ENCODE measurements around the gene DYNLT3.
A peak's percentile ranks its signal among the peaks of the same experiment; 100 is the strongest.

DYNLT3 gene

DNA sequence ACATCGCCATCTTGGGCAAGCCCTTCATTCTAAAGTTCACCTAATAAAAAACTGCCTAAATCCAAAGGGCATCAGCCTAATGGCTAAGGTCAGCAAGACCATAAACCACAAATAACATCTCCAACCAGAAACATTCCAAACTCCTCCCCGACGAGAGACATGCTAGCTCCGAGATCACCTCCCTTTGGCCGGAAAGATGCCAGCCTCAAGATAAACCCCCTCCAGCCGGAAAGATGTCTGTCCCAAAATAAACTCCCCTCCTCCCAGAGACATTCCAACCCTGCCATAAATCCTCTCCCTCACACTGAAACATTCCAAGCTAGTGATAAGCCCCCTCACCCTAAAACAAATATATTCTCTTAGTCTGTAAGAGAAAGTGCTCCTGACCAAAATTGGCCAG lies 13.3 kb upstream of the DYNLT3 start:
- Histone ChIP-seq H3K4me1 (ENCODE audit: control insufficient read depth, insufficient read depth, low read depth, low read length) (no peaks in the 10 kb centered on the region), H3K79me1 (replicated peaks; ENCODE audit: low read length, poor library complexity, severe bottlenecking) (no peaks in the 10 kb centered on the region), H3K23ac (ENCODE audit: low read length in 2 of 2) (no peak overlapping the region), H3K4ac (ENCODE audit: low read depth in 1 of 2, low read length in 2 of 2) (no peak overlapping the region), H3K14ac (ENCODE audit: low read length in 2 of 2) (no peak overlapping the region), H2AFZ (ENCODE audit: low read depth, low read length) (no peak overlapping the region), H2AK5ac (ENCODE audit: low read length, severe bottlenecking) (no peak overlapping the region), H3K27ac (ENCODE audit: low read length, poor library complexity, severe bottlenecking) (no peak overlapping the region), H3K18ac (ENCODE audit: low read depth in 1 of 2, low read length in 2 of 2) (no peak overlapping the region), H4K8ac (ENCODE audit: low read length) (no peak overlapping the region), H2BK5ac (ENCODE audit: low read depth, low read length, poor library complexity, severe bottlenecking) (no peak overlapping the region), H3K36me3 (ENCODE audit: control insufficient read depth in 1 of 2, insufficient read depth in 2 of 2, low read depth in 1 of 2, low read length in 2 of 2) (no peaks in the 10 kb centered on the region), H2BK120ac (ENCODE audit: low read depth, low read length) (no peak overlapping the region), H3K9ac (ENCODE audit: low read length) (no peak overlapping the region), H4K91ac (ENCODE audit: low read length) (no peak overlapping the region), H2BK15ac (ENCODE audit: low read depth, poor library complexity, severe bottlenecking) (no peak overlapping the region), H3K4me3 (ENCODE audit: insufficient read depth in 1 of 2, low read depth in 1 of 2, low read length in 2 of 2) (no peak overlapping the region), H3K27me3 (ENCODE audit: control insufficient read depth in 1 of 2, insufficient read depth in 1 of 2, low read length in 2 of 2) (peaks cover 0 to 10% of the 10 kb centered on the region in 2 experiments), H3K9me3 (ENCODE audit: control insufficient read depth, low read length) (no peaks in the 10 kb centered on the region), H2BK12ac (ENCODE audit: low read length in 2 of 2) (no peak overlapping the region), H3K4me2 (ENCODE audit: low read length, poor library complexity, severe bottlenecking) (no peak overlapping the region)
- WGBS: 6% methylated on average over 6 of the region's 6 CpGs
- no peak for DNase-seq

DNA sequence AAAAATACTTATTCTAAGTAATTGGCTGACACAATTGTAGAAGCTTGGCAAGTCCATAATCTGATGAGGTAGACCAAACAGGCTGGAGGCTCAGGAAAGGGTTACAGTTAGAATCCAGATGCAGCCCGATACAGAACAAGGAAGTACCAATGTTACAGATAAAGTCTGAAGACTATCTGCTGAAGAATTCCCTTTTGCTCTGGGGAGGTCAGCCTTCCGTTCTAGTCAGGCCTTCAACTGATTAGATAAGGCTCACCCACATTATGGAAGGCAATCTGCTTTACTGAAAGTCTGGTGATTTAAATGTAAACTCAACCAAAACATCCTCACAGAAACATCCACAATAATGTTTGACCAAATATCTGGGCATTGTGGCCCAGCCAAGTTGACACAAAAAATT lies 7.4 kb upstream of the DYNLT3 start:
- Histone ChIP-seq H2BK12ac (ENCODE audit: low read length in 2 of 2) (no peak overlapping the region), H3K27me3 (ENCODE audit: control insufficient read depth in 1 of 2, insufficient read depth in 1 of 2, low read length in 2 of 2) (no peaks in the 10 kb centered on the region), H3K18ac (ENCODE audit: low read depth in 1 of 2, low read length in 2 of 2) (no peak overlapping the region), H2BK5ac (ENCODE audit: low read depth, low read length, poor library complexity, severe bottlenecking) (no peak overlapping the region), H3K4me1 (ENCODE audit: control insufficient read depth, insufficient read depth, low read depth, low read length) (no peaks in the 10 kb centered on the region), H2AFZ (ENCODE audit: low read depth, low read length) (no peak overlapping the region), H4K8ac (ENCODE audit: low read length) (no peak overlapping the region), H4K91ac (ENCODE audit: low read length) (no peak overlapping the region), H3K23ac (ENCODE audit: low read length in 2 of 2) (no peak overlapping the region), H3K79me1 (replicated peaks; ENCODE audit: low read length, poor library complexity, severe bottlenecking) (no peaks in the 10 kb centered on the region), H3K9me3 (ENCODE audit: control insufficient read depth, low read length) (no peaks in the 10 kb centered on the region), H3K4me2 (ENCODE audit: low read length, poor library complexity, severe bottlenecking) (no peak overlapping the region), H3K14ac (ENCODE audit: low read length in 2 of 2) (no peak overlapping the region), H2BK15ac (ENCODE audit: low read depth, poor library complexity, severe bottlenecking) (no peak overlapping the region), H2BK120ac (ENCODE audit: low read depth, low read length) (no peak overlapping the region), H3K4me3 (ENCODE audit: insufficient read depth in 1 of 2, low read depth in 1 of 2, low read length in 2 of 2) (no peak overlapping the region), H3K4ac (ENCODE audit: low read depth in 1 of 2, low read length in 2 of 2) (no peak overlapping the region), H3K36me3 (ENCODE audit: control insufficient read depth in 1 of 2, insufficient read depth in 2 of 2, low read depth in 1 of 2, low read length in 2 of 2) (no peaks in the 10 kb centered on the region), H2AK5ac (ENCODE audit: low read length, severe bottlenecking) (no peak overlapping the region), H3K9ac (ENCODE audit: low read length) (no peak overlapping the region), H3K27ac (ENCODE audit: low read length, poor library complexity, severe bottlenecking) (no peak overlapping the region)
- 83% methylated on average over 1 of the region's 2 CpGs for whole genome bisulfite sequencing
- no peak for DNase-seq

DNA sequence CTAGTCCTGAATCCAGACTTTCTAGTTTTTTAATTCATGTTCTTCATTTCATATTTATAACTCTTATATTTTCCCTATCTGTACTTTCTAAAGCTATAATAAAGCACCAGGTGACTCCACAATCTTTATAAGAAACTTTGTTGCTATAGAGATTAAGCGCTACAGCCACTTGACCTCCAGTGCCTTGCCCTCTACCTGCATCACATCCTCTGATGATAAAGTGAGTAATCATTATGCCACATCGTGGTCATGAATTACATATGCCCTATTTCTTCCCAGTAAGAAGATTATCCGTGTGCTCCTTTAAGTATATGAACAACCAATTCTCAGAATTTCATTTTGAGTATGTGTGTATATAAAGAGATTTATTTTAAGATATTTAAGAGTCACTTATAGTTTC lies 6.8 kb upstream of the DYNLT3 start:
- no peak overlapping the region for H4K91ac ChIP-seq (ENCODE audit: low read length)
- no peak overlapping the region for H3K23ac ChIP-seq (ENCODE audit: low read length in 2 of 2)
- DNase-seq: no peak
- no peaks in the 10 kb centered on the region for H3K4me1 ChIP-seq (ENCODE audit: control insufficient read depth, insufficient read depth, low read depth, low read length)
- no peak overlapping the region for H2BK120ac ChIP-seq (ENCODE audit: low read depth, low read length)
- H2AFZ ChIP-seq (ENCODE audit: low read depth, low read length): no peak overlapping the region
- H3K36me3 ChIP-seq (ENCODE audit: control insufficient read depth in 1 of 2, insufficient read depth in 2 of 2, low read depth in 1 of 2, low read length in 2 of 2): no peaks in the 10 kb centered on the region
- H3K4ac ChIP-seq (ENCODE audit: low read depth in 1 of 2, low read length in 2 of 2): no peak overlapping the region
- no peaks in the 10 kb centered on the region for H3K27me3 ChIP-seq (ENCODE audit: control insufficient read depth in 1 of 2, insufficient read depth in 1 of 2, low read length in 2 of 2)
- no peak overlapping the region for H3K18ac ChIP-seq (ENCODE audit: low read depth in 1 of 2, low read length in 2 of 2)
- H3K9ac ChIP-seq (ENCODE audit: low read length): no peak overlapping the region
- H3K79me1 ChIP-seq (replicated peaks; ENCODE audit: low read length, poor library complexity, severe bottlenecking): no peaks in the 10 kb centered on the region
- no peak overlapping the region for H3K4me3 ChIP-seq (ENCODE audit: insufficient read depth in 1 of 2, low read depth in 1 of 2, low read length in 2 of 2)
- no peaks in the 10 kb centered on the region for H3K9me3 ChIP-seq (ENCODE audit: control insufficient read depth, low read length)
- H2BK15ac ChIP-seq (ENCODE audit: low read depth, poor library complexity, severe bottlenecking): no peak overlapping the region
- no peak overlapping the region for H3K14ac ChIP-seq (ENCODE audit: low read length in 2 of 2)
- H2BK5ac ChIP-seq (ENCODE audit: low read depth, low read length, poor library complexity, severe bottlenecking): no peak overlapping the region
- no peak overlapping the region for H2BK12ac ChIP-seq (ENCODE audit: low read length in 2 of 2)
- no peak overlapping the region for H3K27ac ChIP-seq (ENCODE audit: low read length, poor library complexity, severe bottlenecking)
- no peak overlapping the region for H2AK5ac ChIP-seq (ENCODE audit: low read length, severe bottlenecking)
- WGBS: 92% methylated on average over 1 of the region's 3 CpGs
- H4K8ac ChIP-seq (ENCODE audit: low read length): no peak overlapping the region
- no peak overlapping the region for H3K4me2 ChIP-seq (ENCODE audit: low read length, poor library complexity, severe bottlenecking)

GRCh38 chrX:37847733-37848197 lies 394 bp upstream of the DYNLT3 start:
- peak overlapping the region; percentile 91 for H3K9ac ChIP-seq (ENCODE audit: low read length)
- H3K23ac ChIP-seq (ENCODE audit: low read length in 2 of 2): no peak overlapping the region
- H2BK5ac ChIP-seq (ENCODE audit: low read depth, low read length, poor library complexity, severe bottlenecking): no peak overlapping the region
- no peaks in the 10 kb centered on the region for H3K27me3 ChIP-seq (ENCODE audit: control insufficient read depth in 1 of 2, insufficient read depth in 1 of 2, low read length in 2 of 2)
- no peak overlapping the region for H3K18ac ChIP-seq (ENCODE audit: low read depth in 1 of 2, low read length in 2 of 2)
- no peaks in the 10 kb centered on the region for H3K9me3 ChIP-seq (ENCODE audit: control insufficient read depth, low read length)
- no peak overlapping the region for H2AK5ac ChIP-seq (ENCODE audit: low read length, severe bottlenecking)
- H3K4me1 ChIP-seq (ENCODE audit: control insufficient read depth, insufficient read depth, low read depth, low read length): no peaks in the 10 kb centered on the region
- no peak overlapping the region for H3K4me2 ChIP-seq (ENCODE audit: low read length, poor library complexity, severe bottlenecking)
- no CpG with 5 or more reads among the region's 5 CpGs for WGBS
- no peak overlapping the region for H3K4ac ChIP-seq (ENCODE audit: low read depth in 1 of 2, low read length in 2 of 2)
- H3K4me3 ChIP-seq (ENCODE audit: insufficient read depth in 1 of 2, low read depth in 1 of 2, low read length in 2 of 2): peak overlapping the region in 1 of 2 experiments; percentile 80
- H4K91ac ChIP-seq (ENCODE audit: low read length): no peak overlapping the region
- no peak for DNase-seq
- H3K79me1 ChIP-seq (replicated peaks; ENCODE audit: low read length, poor library complexity, severe bottlenecking): no peaks in the 10 kb centered on the region
- no peak overlapping the region for H2BK15ac ChIP-seq (ENCODE audit: low read depth, poor library complexity, severe bottlenecking)
- H2BK120ac ChIP-seq (ENCODE audit: low read depth, low read length): no peak overlapping the region
- H3K27ac ChIP-seq (ENCODE audit: low read length, poor library complexity, severe bottlenecking): no peak overlapping the region
- H4K8ac ChIP-seq (ENCODE audit: low read length): peak overlapping the region; percentile 16
- H3K36me3 ChIP-seq (ENCODE audit: control insufficient read depth in 1 of 2, insufficient read depth in 2 of 2, low read depth in 1 of 2, low read length in 2 of 2): peaks cover 0 to 6% of the 10 kb centered on the region in 2 experiments
- H2AFZ ChIP-seq (ENCODE audit: low read depth, low read length): peak overlapping the region; percentile 3
- no peak overlapping the region for H2BK12ac ChIP-seq (ENCODE audit: low read length in 2 of 2)
- no peak overlapping the region for H3K14ac ChIP-seq (ENCODE audit: low read length in 2 of 2)

All from mesenchymal stem cell (in vitro differentiated cells and primary cell).